Measurements from ENCODE around the gene STK32A.

STK32A gene

DNA sequence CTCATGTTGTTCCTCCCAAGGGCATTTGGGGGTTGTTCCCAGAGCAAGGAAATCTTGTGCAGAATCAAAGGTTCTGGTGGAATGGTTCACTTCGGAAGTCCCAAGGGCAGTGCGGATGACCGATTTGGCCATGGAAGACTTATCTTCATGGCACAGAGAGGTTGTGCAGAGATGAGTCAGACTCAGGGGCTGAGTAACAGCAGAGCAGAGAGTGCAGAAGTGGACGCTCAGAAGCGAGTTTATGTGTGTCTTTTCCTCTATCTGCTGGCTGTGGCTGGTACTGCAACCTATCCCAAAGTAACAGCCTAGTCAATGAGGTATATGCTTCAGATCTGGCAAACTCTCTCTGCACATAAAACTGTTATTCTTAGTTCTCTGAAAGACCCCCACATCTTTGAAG, 157.0 kb downstream of the STK32A start:
- no peak for DNase-seq (ENCODE audit: low read depth)

DNA sequence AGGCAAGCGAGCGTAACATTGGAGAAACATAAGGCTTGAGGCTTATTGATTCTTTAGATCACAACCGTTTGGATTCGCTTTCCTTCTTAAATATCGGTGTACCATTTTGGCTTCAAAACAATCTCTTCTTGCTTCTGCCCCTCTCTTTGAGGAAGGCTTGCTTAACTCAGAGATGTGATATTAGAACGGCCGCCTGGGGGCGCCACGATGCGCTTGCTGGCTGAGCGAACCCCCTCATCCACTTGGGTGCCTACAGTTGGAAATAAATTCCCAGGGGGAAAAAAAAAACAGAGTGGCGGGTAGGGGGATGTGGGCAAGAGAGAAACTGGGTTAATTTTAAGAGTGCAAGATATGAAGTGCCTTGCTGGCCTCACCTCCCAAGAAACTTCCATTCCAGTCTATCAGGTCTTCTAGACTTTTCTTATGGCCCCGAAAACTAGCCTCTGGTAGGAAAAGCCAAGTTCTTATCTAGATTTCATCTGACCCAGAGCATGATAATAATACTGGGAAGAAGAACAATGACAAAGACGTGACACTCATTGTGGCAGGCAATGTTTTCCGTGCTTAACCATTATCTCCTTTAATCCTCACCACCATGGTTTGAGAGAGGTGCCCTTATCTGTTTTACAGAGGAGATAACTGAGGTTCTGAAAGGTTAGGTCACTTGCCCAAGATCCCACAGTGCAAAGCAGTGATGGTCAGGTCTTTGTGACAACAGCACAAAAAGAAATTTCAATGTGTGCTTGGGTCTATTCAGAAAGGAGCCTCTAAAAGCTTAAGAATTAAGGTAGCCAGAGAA, 159.2 kb downstream of the STK32A start:
- no peak for DNase-seq (ENCODE audit: low read depth)

DNA sequence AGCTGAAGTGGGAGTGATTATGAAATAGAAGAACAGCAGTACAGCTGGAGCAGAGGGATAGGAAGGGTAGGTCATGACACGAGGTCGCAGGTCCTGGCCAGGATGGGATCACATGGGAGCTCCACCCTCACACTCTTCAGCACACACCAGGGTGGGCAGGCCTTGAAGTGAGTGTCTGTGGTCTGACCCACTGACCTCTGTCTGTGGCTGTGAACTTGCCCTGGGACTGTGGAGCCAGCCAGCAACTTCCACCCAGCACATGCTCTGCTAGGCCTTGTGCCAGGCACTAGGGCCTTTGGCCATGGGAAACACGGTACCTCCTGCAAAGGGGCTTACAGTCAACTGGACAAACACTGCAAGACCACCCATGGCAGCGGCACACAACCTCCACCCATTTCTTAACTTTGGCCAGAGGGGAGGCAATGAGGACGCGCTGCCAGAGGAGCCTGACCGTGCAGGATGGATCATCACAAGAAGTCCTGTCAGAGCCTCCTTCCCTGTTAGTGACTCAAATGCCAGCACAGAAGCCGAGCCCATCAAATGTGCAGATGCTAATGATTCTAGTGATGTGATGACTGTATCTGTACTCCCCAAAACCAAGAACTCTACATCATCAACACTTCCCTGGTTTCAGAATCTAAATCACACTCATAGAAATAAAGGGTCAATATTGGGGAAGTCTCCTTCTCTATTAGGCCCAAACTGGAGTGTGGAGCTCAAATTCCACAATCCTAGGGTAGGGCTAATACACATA, 161.4 kb downstream of the STK32A start:
- no peak for DNase-seq (ENCODE audit: low read depth)

DNA sequence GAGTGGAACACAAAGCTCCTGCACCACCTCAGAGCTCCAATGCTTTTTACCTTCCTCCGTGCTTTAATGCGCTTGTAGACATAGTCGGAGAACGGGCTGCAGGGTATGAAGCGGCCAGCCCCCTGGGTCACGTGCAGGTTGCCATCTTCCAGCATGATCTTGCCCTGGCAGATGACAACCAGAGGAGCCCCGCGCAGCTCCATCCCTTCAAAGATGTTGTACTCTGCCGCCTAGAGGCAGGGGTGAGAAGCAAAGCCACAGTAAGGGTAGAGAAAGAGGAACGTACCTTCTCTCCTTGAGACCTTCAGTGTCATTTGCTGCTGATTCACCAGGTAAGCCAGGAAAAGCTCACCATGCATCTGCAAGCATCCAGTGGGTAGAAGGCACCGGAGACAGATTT, 162.8 kb downstream of the STK32A start:
- DNase-seq (ENCODE audit: low read depth), result no peak

DNA sequence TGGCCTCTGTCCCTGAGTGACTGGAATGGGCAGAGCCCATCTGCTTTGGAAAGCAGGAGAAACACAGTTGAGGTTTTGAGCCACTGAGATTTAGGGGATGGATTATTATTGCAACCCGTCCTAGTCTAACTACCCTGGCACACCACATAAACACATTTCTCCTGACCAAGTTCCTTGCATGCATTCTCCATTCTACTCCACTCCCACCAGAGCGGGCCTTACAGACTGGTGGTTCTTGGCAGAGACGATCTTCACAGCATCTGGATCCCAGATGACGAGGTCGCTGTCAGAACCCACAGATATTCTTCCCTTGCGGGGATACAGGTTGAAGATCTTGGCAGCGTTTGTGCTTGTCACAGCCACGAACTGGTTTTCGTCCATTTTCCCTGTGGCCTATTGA, 164.0 kb downstream of the STK32A start:
- DNase-seq (ENCODE audit: low read depth), result no peak

DNA sequence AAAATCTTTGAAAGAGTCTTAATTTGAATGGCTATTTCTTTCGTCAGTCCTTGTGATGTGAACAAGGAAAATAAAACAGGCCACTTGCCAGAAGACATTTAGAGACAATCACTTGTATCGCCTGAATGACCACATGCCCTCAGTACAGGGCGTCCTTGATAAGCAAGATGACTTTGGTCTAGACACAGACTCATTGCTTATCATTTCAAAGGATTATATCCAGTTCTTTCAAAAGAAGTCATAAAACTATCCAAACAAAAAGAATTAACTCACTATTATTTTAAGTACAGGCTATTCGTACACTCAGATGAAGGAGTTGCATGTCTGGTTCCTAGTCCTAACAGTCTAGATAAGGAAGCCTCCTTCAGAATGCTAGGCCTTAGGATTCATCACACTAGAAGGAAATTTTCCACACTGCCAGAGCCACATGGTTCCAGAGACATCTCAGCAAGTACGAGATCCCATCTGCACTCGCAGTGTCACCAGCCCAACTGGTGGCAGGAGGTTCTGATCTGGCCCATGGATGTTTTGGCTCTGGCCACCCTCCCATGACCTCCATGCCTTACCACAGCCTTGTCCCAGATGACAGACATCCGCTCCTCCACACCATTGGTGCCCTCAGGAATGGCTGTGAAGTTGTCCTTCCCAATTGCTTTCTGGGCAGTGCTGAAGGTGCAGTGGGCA, 165.4 kb downstream of the STK32A start:
- no peak for DNase-seq (ENCODE audit: low read depth)

DNA sequence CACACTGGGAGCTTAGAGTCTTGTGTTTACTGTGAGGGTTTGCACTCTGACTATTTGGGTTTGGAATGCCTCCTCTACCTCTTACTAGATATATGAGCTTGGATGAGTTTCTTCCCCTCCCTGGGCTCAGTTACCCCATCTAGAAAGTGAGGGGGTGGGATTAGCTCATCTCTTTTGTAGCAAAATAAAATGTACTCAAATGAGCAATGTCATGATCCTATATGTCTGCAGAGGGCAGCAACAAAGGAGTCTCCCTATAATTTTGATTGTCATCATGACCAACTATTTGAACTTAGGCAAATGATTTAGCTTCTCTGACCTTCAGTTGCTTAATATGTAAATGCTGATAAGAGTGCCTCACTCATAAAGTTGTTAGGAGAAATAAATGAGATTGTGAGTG, 166.1 kb downstream of the STK32A start:
- DNase-seq (ENCODE audit: low read depth), result no peak

DNA sequence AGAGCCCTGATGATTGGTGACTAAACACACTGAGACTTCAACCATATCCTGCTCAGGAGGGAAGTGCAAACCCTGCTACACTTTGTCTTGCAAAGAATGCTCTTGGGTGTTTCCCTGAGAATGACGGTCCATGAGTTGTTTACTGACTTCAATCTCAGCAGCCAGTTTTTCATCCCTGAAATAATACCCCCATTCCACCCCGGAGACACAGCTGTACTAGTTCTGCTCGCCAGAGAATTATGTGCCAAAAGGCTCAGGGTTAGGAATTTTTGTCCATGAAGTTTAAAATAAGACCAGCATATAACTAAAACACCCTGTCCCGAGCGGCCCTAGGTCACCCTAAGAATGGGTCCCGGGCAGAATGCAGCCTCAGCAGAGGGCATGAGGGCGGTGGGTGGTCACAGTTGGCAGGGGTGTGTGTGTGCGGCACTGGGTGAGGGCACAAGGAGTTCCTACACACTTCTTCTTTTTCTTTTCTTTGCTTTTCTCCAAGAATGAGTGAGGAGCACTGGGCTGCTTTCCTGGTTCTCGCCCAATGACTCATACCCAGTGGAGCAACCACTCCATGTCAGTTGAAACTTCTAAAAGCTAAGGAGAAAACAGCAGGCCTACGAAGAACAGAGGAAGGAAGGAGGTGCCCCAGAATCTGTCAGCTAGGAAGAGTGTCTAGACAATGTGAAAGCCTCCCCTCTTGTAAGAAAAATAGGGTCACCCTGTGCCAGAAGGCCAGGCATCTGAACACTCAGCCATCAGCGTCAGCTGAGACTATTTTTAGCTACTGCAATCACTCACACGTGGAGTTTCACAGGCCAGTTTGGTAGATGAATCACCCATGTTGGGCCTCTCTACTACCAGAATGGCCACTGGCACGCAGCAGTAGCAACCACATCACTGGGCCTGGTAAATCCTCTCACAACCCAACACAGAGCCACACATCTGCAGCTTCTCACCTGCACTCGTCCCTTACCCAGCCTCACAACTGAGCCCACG, 169.1 kb downstream of the STK32A start:
- DNase-seq (ENCODE audit: low read depth), result no peak

DNA sequence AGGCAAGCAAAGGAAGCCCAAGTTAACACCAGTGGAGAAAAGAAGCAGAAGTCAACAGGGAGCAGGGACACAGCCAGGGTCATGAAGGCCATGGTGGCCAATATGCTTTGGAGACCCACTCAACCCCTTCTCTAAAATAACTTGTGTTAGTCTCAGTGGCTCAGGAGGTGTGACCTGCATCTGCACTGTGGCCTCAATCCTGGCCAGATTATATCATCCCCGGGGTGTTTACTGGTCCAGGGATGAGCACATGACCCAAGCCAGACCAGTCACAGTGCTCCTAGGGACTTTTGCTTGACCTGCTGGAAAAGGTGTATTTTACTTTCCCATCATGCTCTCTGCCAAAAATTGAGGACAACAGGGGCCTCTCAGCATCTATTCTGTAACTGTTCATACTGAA, 169.9 kb downstream of the STK32A start:
- DNase-seq (ENCODE audit: low read depth), result no peak

DNA sequence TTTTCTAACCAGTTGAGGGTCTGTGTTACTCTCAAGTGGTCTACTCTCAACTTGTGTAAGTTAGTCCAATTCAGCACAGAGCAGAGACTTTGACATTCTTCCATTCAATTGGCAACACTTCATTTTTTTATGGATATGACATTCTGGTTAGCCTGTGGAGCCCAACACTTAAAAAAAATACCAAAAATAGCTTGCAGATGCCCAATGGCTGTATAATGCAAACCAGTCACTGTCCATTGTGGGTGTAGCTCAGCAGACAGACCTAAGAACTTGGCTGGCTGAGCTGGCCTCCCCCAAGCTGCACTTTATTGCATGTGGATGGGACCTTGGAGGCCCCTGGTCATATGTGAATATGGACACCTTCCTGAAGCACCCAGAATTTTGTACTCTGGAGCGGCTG, 171.8 kb downstream of the STK32A start:
- DNase-seq (ENCODE audit: low read depth), result no peak

DNA sequence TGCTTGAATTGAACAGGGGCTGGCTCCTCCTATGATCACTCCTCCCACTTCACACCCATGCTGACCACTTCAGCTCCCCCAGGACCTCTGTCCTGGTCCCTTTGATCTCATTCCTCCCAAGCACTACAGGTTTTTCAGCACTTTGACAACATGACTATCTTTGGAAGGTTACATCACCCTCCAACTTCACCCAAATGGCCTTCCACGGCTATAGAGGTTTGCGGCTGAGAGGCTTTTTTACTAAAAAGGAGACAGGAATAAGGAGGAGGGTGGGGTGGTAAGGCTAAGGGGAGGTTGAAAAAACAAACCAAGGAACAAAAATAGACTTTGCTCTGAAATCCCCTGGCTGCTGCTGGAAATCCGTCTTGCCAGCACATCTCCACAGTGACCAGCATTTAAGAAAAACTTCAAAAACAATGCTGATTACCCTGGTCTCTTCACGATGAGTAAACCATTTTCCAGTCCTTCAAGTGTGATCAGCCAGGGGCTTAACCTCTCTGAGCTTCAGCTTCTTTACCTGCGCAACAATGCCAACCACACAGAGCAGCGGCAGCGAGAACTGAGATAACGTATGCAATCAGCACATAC, 172.4 kb downstream of the STK32A start:
- no peak for DNase-seq (ENCODE audit: low read depth)

DNA sequence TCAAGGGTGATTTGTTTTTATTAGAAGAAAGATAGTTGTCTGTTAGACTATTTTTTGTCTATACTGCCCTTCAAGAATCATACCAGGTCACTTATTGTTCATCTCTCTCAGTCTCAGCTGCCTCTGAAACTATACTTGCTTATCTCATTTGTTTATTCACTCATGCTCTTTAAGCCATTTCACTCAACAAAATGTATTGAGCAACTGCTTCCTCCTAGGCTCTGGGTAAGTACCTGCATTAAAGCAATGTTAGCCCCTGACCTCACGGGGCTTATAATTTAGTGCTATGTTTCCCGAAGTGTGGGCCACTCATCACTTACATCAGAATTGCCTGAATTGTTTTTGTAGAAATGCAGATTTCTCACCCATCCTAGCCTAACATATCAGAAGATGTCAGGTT, 174.2 kb downstream of the STK32A start:
- no peak for DNase-seq (ENCODE audit: low read depth)

DNA sequence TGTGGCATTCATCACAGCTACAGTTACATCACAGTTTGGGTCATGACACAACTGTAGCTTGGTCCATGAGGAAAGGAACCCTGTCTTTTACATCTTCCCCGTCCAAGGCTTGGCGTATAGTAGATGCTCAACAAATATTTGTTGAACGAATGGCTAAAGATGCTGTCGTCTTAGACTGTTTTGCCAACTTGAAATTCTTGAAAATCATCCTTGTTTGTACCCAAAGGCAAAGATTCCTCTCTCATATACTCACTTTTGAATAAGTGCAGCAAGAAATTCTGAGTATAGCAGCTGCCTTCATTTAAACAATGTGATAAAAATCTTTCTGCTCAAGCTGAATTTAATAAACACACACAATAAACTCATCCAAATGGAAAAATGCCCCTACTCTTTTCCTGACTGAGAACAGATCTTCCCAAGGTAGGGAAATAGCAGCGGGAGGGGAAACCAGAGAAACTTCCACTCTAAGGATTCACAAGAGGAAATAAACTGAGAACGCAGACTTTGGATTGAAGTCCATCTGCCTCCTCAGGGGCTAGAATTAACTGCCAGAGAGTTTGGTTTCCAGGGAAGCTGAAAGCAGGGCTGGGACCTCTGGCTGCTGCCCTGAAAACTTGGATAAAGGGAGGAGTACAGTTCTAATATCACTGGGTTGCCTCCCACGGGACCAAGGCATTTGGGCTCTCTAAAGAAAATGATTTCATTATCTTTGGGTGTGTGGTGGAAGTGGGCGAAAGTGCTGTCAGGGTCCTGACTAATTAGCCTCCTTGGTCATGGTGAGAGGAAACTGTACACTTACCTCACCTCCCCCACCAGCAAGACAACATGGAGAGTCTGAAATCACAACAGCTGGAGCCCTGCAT, 175.9 kb downstream of the STK32A start:
- no peak for DNase-seq (ENCODE audit: low read depth)

DNA sequence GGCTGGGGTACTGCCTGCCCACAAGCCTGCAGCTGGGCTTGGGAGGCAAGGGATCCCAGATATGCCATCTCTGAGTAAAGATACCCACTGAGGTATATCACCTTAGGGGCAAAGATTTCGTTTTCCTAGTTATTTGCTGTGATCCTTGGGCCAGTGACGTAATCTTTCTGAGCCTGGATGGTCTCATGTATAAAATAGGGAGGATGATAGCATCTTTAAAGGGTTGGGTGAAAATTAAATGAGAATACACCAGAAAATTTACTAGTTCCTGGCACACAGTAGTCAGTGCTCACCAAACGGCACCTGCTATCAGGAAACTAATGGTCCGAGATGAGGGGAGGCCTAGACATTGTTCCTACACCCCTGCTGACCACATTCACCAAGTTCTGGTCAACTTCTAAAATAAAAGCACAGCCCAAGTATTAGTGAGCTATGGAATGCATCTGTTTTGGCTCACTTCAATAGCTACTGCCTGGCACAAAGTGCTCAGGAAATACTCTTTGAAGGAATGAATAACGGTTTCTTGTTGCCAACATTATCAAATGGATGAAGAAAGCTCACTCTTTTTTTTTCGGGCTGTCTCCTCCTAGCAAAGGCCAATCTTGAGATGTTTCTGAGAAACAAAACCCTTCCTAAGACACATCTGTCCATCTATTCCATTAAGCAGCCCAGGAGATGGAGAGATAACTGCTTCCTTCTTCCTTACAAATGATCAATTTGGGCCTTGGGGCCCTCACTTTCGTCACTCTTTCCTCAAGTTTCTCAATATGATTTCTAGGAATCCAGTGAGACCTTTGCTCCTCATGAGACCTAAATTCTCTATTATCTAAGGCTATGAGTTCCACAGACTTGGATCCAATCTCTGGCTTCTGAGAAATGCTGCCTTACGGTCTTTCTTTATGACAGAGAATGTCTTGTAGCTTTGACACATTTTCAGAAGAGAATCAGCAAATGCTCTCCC, 176.8 kb downstream of the STK32A start:
- no peak for DNase-seq (ENCODE audit: low read depth)

DNA sequence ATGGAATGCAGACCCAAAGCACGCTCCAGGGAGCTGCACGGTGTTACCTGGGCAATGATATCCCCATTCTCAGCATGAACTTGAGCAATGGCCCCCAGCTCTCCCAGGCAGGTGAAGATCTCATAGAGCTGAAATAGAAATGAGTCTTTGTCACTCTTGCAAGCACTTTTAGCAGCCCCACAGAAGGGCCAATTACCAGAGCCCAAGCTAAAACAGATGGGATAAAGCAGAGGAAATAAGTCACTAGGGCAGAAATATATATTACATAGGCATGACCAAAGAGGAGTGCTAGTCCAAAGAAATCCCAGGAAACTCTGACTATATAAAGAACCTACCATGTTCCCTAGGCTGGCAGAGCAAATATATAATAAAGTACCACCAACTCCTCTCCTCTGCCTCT, 177.7 kb downstream of the STK32A start:
- DNase-seq (ENCODE audit: low read depth), result no peak

DNA sequence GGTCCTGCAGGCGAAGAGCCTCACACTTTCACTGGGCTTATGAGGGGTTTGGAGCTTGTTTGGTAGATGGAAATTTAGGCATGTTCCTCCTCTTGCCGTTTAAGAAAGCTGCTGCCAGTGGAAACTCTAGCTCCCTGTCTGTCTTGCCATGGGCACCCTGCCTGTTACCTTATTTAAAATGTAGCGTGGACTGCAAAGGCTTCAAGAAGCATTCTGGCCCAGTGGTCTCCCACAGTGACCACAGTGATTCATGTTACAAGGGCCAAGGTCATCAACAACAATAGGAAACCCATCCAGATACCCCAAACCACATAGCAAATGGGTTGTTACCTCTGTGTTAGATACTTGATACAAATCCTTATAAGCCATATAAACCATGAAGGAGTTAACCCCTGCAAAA, 178.4 kb downstream of the STK32A start:
- DNase-seq (ENCODE audit: low read depth), result no peak

DNA sequence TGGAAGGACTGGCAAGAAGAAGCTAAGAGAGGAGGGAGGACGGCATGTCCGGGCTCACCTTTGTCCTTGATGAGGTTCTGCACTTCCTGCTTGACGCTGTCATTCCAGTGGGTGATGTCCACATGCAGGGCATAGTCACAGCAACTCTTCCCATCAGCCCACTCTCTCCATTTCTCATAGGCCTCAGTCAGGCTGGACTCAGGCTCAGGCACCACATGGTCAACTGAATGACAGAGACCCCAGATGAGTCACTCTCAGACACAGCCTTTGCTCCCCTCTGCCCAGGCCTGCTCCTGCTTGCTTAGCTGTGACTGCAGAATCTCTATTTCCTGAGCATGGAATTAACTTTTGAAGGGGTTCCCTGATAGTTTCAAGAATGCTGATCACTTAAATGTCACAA, 180.8 kb downstream of the STK32A start:
- no peak for DNase-seq (ENCODE audit: low read depth)

DNA sequence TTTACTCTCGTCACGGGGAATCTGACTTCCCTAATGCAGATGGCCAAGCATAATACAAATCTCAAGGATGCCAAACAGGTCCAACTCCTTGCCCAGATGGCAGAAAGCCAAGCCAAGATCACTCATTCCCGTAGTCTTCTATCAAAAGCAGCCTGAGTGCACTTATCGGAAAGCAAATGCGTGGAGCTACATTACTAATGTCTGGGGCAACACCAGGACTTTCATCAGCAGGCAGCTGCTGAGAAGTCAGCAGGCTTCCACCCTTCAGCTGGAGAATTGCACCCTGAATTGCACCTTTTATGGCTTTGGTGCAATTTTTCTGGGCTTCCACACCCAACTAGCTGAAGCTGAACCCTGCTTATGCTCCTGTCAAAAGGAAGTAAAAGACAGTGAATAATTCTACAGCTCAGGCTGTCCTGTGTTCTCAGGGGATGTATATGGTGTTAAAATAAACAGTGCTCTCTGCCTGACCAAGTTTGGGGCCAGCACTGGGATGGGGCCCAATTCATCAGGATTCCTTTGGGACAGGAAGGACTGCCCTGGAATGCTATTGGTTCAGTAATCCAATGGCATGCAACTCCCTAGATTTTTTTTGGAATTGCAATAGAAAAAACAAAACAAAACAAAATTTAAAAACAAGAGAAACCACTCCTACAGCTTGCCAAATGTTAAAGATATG, 182.4 kb downstream of the STK32A start:
- DNase-seq (ENCODE audit: low read depth), result no peak

DNA sequence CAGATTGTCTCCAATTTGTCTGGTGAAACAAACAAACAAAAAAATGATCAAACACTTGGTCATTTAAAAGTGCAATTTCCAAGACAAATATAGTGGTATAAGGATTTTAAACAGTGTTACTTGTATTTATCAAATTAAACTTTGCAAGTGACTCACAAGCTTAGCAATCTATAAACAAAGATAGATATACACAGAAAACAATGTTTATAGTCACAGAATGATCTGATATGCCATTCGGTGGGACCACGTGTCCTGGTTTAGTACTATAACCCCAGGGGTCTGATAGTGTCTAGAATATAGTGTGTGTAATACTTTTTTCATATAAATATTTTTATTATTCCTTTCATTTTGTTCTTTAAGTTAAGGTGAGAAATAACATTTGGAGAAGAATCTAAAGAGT, 183.8 kb downstream of the STK32A start:
- no peak for DNase-seq (ENCODE audit: low read depth)

Measured in stimulated activated CD8-positive, alpha-beta memory T cell treated with anti-CD3 and anti-CD28 coated beads, Interleukin-7, amount 100 ng/mL, for 24 hours (primary cell).